SK-N-SH treated with all-trans-retinoic acid at 6 μM for 48 hours (cell line): ENCODE results near the gene RERE.

Source experiments
- ATAC-seq: fragments of 200-7000 bp; cut with Tn5 transposase; 3 replicates; pipeline ENCODE4 v1.9.1; 2020; ENCODE audit warnings: mild to moderate bottlenecking, moderate library complexity
- ARNTL ChIP-seq: fragments of 450-650 bp; formaldehyde crosslinking; IDR thresholded peaks from 2 replicates; pipeline ENCODE4 v1.5.0; 2020; ENCODE audit warnings: low read depth, mild to moderate bottlenecking, moderate library complexity, borderline replicate concordance
- BACH2 ChIP-seq: fragments of 250-450 bp; sonication (Bioruptor Pico); IDR thresholded peaks from 2 replicates; pipeline ENCODE4 v1.9.0; 2021; ENCODE audit warnings: mild to moderate bottlenecking, borderline replicate concordance
- ESRRG ChIP-seq: fragments of 250-450 bp; sonication (Bioruptor Pico); IDR thresholded peaks from 2 replicates; pipeline ENCODE4 v1.6.1; 2021; ENCODE audit warnings: mild to moderate bottlenecking
- GLIS3 ChIP-seq: fragments of 250-450 bp; sonication (Bioruptor Pico); IDR thresholded peaks from 2 replicates; pipeline ENCODE4 v1.5.0; 2020; ENCODE audit warnings: mild to moderate bottlenecking, moderate library complexity
- ISL1 ChIP-seq: fragments of 250-450 bp; sonication (Bioruptor Pico); IDR thresholded peaks from 2 replicates; pipeline ENCODE4 v2.1.2; 2022; ENCODE audit warnings: mild to moderate bottlenecking, moderate library complexity
- OSR1 ChIP-seq: fragments of 250-450 bp; sonication (Bioruptor Pico); IDR thresholded peaks from 2 replicates; pipeline ENCODE4 v1.8.0; 2022; ENCODE audit warnings: moderate library complexity, mild to moderate bottlenecking, inconsistent platforms
- PPARA ChIP-seq: fragments of 250-450 bp; sonication (Bioruptor Pico); IDR thresholded peaks from 2 replicates; pipeline ENCODE4 v1.5.0; 2020; ENCODE audit warnings: mild to moderate bottlenecking, borderline replicate concordance
- RARB ChIP-seq: fragments of 250-450 bp; sonication (Bioruptor Pico); IDR thresholded peaks from 2 replicates; pipeline ENCODE4 v1.8.0; 2021; ENCODE audit warnings: mild to moderate bottlenecking, moderate library complexity
- SNAI2 ChIP-seq: fragments of 250-450 bp; sonication (Bioruptor Pico); IDR thresholded peaks from 2 replicates; pipeline ENCODE4 v1.5.0; 2020; ENCODE audit warnings: mild to moderate bottlenecking, moderate library complexity
- TCF4 ChIP-seq: fragments of 250-450 bp; sonication (Bioruptor Pico); IDR thresholded peaks from 2 replicates; pipeline ENCODE4 v1.8.0; 2021; ENCODE audit warnings: mild to moderate bottlenecking, moderate library complexity, borderline replicate concordance
- ZC3H10 ChIP-seq: fragments of 250-450 bp; sonication (Bioruptor Pico); IDR thresholded peaks from 2 replicates; pipeline ENCODE4 v1.5.1; 2021; ENCODE audit warnings: mild to moderate bottlenecking, moderate library complexity
- ZFP3 ChIP-seq: fragments of 250-450 bp; sonication (Bioruptor Pico); IDR thresholded peaks from 2 replicates; pipeline ENCODE4 v1.5.0; 2020; ENCODE audit warnings: mild to moderate bottlenecking, moderate library complexity
- ZFP30 ChIP-seq: fragments of 450-650 bp; formaldehyde crosslinking; IDR thresholded peaks from 2 replicates; pipeline ENCODE4 v1.5.0; 2022; ENCODE audit warnings: mild to moderate bottlenecking, moderate library complexity
- ZNF565 ChIP-seq: fragments of 450-650 bp; formaldehyde crosslinking; conservative IDR thresholded peaks from 2 replicates; pipeline ENCODE4 v1.5.0; 2020; ENCODE audit warnings: low read depth, mild to moderate bottlenecking, moderate library complexity
- ZNF8 ChIP-seq: fragments of 450-650 bp; formaldehyde crosslinking; IDR thresholded peaks from 2 replicates; pipeline ENCODE4 v1.5.0; 2020; ENCODE audit warnings: mild to moderate bottlenecking, moderate library complexity
- TF ChIP-seq, protein P1 (sequence below): fragments of 250-450 bp; sonication (Bioruptor Pico); IDR thresholded peaks from 2 replicates; pipeline ENCODE4 v1.5.1; 2021; ENCODE audit warnings: mild to moderate bottlenecking, moderate library complexity
- TF ChIP-seq, protein P2 (sequence below): fragments of 250-450 bp; sonication (Bioruptor Pico); IDR thresholded peaks from 2 replicates; pipeline ENCODE4 v1.8.0; 2020; ENCODE audit warnings: mild to moderate bottlenecking, moderate library complexity, borderline replicate concordance
- TF ChIP-seq, protein P3 (sequence below): fragments of 250-450 bp; sonication (Bioruptor Pico); IDR thresholded peaks from 2 replicates; pipeline ENCODE4 v1.5.1; 2020; ENCODE audit warnings: low read depth, mild to moderate bottlenecking, moderate library complexity
- TF ChIP-seq, protein P4 (sequence below): fragments of 250-450 bp; sonication (Bioruptor Pico); IDR thresholded peaks from 2 replicates; pipeline ENCODE4 v1.5.0; 2020; ENCODE audit warnings: mild to moderate bottlenecking, moderate library complexity
- TF ChIP-seq, protein P5 (sequence below): fragments of 250-450 bp; sonication (Bioruptor Pico); IDR thresholded peaks from 2 replicates; pipeline ENCODE4 v1.8.0; 2021; ENCODE audit warnings: low read depth, mild to moderate bottlenecking, moderate library complexity, borderline replicate concordance

Gene RERE

DNA sequence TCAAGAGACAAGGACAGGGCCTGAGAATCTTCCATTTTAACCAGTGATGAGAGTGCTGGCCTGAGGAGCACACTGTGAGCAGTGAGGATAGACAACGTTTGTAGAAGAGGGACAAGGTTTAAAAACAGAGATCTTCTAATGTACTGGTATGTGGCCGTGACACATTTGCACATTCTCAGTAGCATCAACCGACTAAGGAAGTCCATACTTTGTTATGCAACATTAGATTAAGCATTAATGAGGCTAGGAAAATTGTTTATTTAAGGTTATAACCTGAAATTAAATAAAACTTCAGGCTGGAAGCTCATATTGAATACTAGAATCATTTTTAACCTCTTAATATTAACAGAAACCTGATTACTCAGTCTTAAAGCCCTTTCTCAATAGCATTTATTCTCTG, 400.6 kb downstream of the RERE start:
- ATAC-seq, result no peak

DNA sequence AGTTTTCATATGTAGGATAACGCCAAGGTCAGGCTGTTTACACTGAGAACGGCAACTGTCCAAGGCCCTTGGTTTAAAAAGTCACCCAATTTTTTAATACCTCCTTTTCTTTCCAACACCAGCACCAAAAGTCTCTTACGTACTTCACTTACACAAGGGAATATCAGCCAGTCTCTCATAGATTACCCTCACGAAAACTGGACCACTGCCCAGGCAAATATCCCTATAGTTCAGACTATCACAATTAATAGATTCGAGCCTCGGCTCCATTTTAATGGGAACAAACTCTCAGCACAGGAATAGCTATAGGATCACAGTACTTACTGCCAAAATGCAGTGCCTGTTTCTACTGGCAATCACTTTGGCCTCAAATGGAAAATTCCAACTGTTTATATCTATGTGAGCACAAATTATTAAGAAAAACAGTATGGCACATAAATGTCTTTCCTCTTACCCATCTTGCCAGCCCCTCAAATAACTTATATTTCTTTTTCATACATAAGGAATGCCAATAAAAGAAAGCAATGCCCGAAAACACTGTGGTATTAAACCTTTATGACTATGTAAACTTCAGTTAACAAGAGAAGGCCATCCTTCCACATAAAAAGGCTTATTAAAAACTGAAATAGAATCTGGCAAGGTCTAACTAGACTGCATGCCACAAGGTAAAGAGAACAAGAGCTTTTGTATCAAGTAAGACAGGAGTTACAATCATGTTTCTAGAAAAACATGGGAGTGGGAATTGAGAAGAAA, 401.7 kb downstream of the RERE start:
- no peak for ATAC-seq
- TF ChIP-seq ZFP30, result no peak
- TF ChIP-seq, protein P1, sequence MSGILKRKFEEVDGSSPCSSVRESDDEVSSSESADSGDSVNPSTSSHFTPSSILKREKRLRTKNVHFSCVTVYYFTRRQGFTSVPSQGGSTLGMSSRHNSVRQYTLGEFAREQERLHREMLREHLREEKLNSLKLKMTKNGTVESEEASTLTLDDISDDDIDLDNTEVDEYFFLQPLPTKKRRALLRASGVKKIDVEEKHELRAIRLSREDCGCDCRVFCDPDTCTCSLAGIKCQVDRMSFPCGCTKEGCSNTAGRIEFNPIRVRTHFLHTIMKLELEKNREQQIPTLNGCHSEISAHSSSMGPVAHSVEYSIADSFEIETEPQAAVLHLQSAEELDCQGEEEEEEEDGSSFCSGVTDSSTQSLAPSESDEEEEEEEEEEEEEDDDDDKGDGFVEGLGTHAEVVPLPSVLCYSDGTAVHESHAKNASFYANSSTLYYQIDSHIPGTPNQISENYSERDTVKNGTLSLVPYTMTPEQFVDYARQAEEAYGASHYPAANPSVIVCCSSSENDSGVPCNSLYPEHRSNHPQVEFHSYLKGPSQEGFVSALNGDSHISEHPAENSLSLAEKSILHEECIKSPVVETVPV (CRISPR knock-in tag), result no peak
- no peak for TF ChIP-seq ZNF565
- no peak for TF ChIP-seq ARNTL (CRISPR knock-in tag)
- TF ChIP-seq RARB (CRISPR knock-in tag), result no peak
- no peak for TF ChIP-seq GLIS3 (CRISPR knock-in tag)
- TF ChIP-seq, protein P2, sequence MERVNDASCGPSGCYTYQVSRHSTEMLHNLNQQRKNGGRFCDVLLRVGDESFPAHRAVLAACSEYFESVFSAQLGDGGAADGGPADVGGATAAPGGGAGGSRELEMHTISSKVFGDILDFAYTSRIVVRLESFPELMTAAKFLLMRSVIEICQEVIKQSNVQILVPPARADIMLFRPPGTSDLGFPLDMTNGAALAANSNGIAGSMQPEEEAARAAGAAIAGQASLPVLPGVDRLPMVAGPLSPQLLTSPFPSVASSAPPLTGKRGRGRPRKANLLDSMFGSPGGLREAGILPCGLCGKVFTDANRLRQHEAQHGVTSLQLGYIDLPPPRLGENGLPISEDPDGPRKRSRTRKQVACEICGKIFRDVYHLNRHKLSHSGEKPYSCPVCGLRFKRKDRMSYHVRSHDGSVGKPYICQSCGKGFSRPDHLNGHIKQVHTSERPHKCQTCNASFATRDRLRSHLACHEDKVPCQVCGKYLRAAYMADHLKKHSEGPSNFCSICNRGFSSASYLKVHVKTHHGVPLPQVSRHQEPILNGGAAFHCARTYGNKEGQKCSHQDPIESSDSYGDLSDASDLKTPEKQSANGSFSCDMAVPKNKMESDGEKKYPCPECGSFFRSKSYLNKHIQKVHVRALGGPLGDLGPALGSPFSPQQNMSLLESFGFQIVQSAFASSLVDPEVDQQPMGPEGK (CRISPR knock-in tag), result no peak
- TF ChIP-seq BACH2, result no peak
- TF ChIP-seq, protein P3, sequence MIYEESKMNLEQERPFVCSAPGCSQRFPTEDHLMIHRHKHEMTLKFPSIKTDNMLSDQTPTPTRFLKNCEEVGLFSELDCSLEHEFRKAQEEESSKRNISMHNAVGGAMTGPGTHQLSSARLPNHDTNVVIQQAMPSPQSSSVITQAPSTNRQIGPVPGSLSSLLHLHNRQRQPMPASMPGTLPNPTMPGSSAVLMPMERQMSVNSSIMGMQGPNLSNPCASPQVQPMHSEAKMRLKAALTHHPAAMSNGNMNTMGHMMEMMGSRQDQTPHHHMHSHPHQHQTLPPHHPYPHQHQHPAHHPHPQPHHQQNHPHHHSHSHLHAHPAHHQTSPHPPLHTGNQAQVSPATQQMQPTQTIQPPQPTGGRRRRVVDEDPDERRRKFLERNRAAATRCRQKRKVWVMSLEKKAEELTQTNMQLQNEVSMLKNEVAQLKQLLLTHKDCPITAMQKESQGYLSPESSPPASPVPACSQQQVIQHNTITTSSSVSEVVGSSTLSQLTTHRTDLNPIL (CRISPR knock-in tag), result no peak
- no peak for TF ChIP-seq ZC3H10
- TF ChIP-seq, protein P4, sequence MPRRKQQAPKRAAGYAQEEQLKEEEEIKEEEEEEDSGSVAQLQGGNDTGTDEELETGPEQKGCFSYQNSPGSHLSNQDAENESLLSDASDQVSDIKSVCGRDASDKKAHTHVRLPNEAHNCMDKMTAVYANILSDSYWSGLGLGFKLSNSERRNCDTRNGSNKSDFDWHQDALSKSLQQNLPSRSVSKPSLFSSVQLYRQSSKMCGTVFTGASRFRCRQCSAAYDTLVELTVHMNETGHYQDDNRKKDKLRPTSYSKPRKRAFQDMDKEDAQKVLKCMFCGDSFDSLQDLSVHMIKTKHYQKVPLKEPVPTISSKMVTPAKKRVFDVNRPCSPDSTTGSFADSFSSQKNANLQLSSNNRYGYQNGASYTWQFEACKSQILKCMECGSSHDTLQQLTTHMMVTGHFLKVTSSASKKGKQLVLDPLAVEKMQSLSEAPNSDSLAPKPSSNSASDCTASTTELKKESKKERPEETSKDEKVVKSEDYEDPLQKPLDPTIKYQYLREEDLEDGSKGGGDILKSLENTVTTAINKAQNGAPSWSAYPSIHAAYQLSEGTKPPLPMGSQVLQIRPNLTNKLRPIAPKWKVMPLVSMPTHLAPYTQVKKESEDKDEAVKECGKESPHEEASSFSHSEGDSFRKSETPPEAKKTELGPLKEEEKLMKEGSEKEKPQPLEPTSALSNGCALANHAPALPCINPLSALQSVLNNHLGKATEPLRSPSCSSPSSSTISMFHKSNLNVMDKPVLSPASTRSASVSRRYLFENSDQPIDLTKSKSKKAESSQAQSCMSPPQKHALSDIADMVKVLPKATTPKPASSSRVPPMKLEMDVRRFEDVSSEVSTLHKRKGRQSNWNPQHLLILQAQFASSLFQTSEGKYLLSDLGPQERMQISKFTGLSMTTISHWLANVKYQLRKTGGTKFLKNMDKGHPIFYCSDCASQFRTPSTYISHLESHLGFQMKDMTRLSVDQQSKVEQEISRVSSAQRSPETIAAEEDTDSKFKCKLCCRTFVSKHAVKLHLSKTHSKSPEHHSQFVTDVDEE, result no peak
- TF ChIP-seq ZFP3, result no peak
- TF ChIP-seq ISL1 (CRISPR knock-in tag), result no peak
- no peak for TF ChIP-seq ZNF8

More for the DNA sequence above, 400.6 kb downstream of the RERE start:
- TF ChIP-seq PPARA (CRISPR knock-in tag) (no peak), GLIS3 (CRISPR knock-in tag) (no peak), ARNTL (CRISPR knock-in tag) (no peak), BACH2 (no peak), RARB (CRISPR knock-in tag) (no peak), ZNF8 (no peak), OSR1 (CRISPR knock-in tag) (no peak), TCF4 (no peak), SNAI2 (CRISPR knock-in tag) (no peak), ESRRG (CRISPR knock-in tag) (no peak)
- TF ChIP-seq, protein P3 (CRISPR knock-in tag), result no peak
- TF ChIP-seq, protein P2 (CRISPR knock-in tag), result no peak
- TF ChIP-seq, protein P4, result no peak
- TF ChIP-seq, protein P5, sequence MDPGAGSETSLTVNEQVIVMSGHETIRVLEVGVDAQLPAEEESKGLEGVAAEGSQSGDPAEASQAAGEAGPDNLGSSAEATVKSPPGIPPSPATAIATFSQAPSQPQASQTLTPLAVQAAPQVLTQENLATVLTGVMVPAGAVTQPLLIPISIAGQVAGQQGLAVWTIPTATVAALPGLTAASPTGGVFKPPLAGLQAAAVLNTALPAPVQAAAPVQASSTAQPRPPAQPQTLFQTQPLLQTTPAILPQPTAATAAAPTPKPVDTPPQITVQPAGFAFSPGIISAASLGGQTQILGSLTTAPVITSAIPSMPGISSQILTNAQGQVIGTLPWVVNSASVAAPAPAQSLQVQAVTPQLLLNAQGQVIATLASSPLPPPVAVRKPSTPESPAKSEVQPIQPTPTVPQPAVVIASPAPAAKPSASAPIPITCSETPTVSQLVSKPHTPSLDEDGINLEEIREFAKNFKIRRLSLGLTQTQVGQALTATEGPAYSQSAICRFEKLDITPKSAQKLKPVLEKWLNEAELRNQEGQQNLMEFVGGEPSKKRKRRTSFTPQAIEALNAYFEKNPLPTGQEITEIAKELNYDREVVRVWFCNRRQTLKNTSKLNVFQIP (CRISPR knock-in tag), result no peak
